Measurements from ENCODE around the gene PLD5.
"Not testable (repeated sequence)": the region's sequence is repeated elsewhere in the genome, so short reads cannot be mapped to it uniquely, and the experiment has no call there.

PLD5 gene

GRCh38 chr1:242210316-242210715, 314.2 kb downstream of the PLD5 start:
- not testable (repeated sequence) for DNase-seq; H3K23ac ChIP-seq (ENCODE audit: low read length); H2BK12ac ChIP-seq (ENCODE audit: low read length); H3K4me3 ChIP-seq (ENCODE audit: low read depth, low read length); H3K4me1 ChIP-seq (ENCODE audit: control insufficient read depth in 1 of 2, insufficient read depth in 2 of 2, low read length in 2 of 2); H2AFZ ChIP-seq (ENCODE audit: insufficient read depth, low read length, poor library complexity); H2BK5ac ChIP-seq (ENCODE audit: low read depth, low read length, poor library complexity); H2AK5ac ChIP-seq (ENCODE audit: low read length); H3K18ac ChIP-seq (ENCODE audit: low read length); H3K79me1 ChIP-seq (ENCODE audit: low read length); H4K91ac ChIP-seq (ENCODE audit: low read depth, low read length); H3K14ac ChIP-seq (ENCODE audit: low read length); H4K12ac ChIP-seq (ENCODE audit: low read depth, low read length); H4K8ac ChIP-seq (ENCODE audit: low read depth, low read length); H3K27me3 ChIP-seq (ENCODE audit: insufficient read depth, low read length); H2BK120ac ChIP-seq (ENCODE audit: insufficient read depth, low read length, poor library complexity); H3K79me2 ChIP-seq (ENCODE audit: control insufficient read depth, insufficient read depth, low read length, poor library complexity); H3K4me2 ChIP-seq (ENCODE audit: low read length); H3K9me3 ChIP-seq (ENCODE audit: insufficient read depth, low read depth, low read length); H3K27ac ChIP-seq (ENCODE audit: low read depth, low read length); H3K9ac ChIP-seq (ENCODE audit: low read length); H3K4ac ChIP-seq (ENCODE audit: low read depth, low read length); H3K36me3 ChIP-seq (ENCODE audit: control insufficient read depth in 1 of 2, insufficient read depth in 2 of 2, low read length in 2 of 2)
- WGBS (ENCODE audit: extremely low coverage, insufficient coverage, insufficient read length): no CpG with 5 or more reads among the region's 7 CpGs

- H3K27ac ChIP-seq (ENCODE audit: low read depth, low read length): no peak overlapping the region
Measured at GRCh38 chr1:242209063-242209462, 315.4 kb downstream of the PLD5 start.

GRCh38 chr1:242208021-242208420, 316.5 kb downstream of the PLD5 start:
- no peak overlapping the region for H3K9ac ChIP-seq (ENCODE audit: low read length)
- peaks cover 0 to 3% of the 10 kb centered on the region in 2 experiments for H3K36me3 ChIP-seq (ENCODE audit: control insufficient read depth in 1 of 2, insufficient read depth in 2 of 2, low read length in 2 of 2)
- no peaks in the 10 kb centered on the region for H3K79me1 ChIP-seq (ENCODE audit: low read length)
- no peak overlapping the region for H3K27ac ChIP-seq (ENCODE audit: low read depth, low read length)
- no peak for DNase-seq
- no CpG with 5 or more reads among the region's 2 CpGs for WGBS (ENCODE audit: extremely low coverage, insufficient coverage, insufficient read length)
- H2BK120ac ChIP-seq (ENCODE audit: insufficient read depth, low read length, poor library complexity): no peak overlapping the region
- no peak overlapping the region for H2BK12ac ChIP-seq (ENCODE audit: low read length)
- no peak overlapping the region for H2AFZ ChIP-seq (ENCODE audit: insufficient read depth, low read length, poor library complexity)
- H2AK5ac ChIP-seq (ENCODE audit: low read length): no peak overlapping the region
- no peak overlapping the region for H3K23ac ChIP-seq (ENCODE audit: low read length)
- H3K14ac ChIP-seq (ENCODE audit: low read length): no peak overlapping the region
- H3K4ac ChIP-seq (ENCODE audit: low read depth, low read length): no peak overlapping the region
- no peak overlapping the region for H2BK5ac ChIP-seq (ENCODE audit: low read depth, low read length, poor library complexity)
- no peak overlapping the region for H3K4me3 ChIP-seq (ENCODE audit: low read depth, low read length)
- no peaks in the 10 kb centered on the region for H3K9me3 ChIP-seq (ENCODE audit: insufficient read depth, low read depth, low read length)
- no peak overlapping the region for H3K18ac ChIP-seq (ENCODE audit: low read length)
- H3K79me2 ChIP-seq (ENCODE audit: control insufficient read depth, insufficient read depth, low read length, poor library complexity): no peaks in the 10 kb centered on the region
- no peak overlapping the region for H3K4me2 ChIP-seq (ENCODE audit: low read length)
- no peak overlapping the region for H4K12ac ChIP-seq (ENCODE audit: low read depth, low read length)
- H4K8ac ChIP-seq (ENCODE audit: low read depth, low read length): no peak overlapping the region
- H4K91ac ChIP-seq (ENCODE audit: low read depth, low read length): no peak overlapping the region
- no peaks in the 10 kb centered on the region for H3K27me3 ChIP-seq (ENCODE audit: insufficient read depth, low read length)
- H3K4me1 ChIP-seq (ENCODE audit: control insufficient read depth in 1 of 2, insufficient read depth in 2 of 2, low read length in 2 of 2): peaks cover 4% of the 10 kb centered on the region in 2 experiments

More at GRCh38 chr1:242209063-242209462, 315.4 kb downstream of the PLD5 start:
- Histone ChIP-seq H3K4me2 (ENCODE audit: low read length) (no peak overlapping the region), H4K8ac (ENCODE audit: low read depth, low read length) (no peak overlapping the region), H3K36me3 (ENCODE audit: control insufficient read depth in 1 of 2, insufficient read depth in 2 of 2, low read length in 2 of 2) (peaks cover 0 to 3% of the 10 kb centered on the region in 2 experiments), H4K91ac (ENCODE audit: low read depth, low read length) (no peak overlapping the region), H2BK12ac (ENCODE audit: low read length) (no peak overlapping the region), H2AK5ac (ENCODE audit: low read length) (no peak overlapping the region), H3K4ac (ENCODE audit: low read depth, low read length) (no peak overlapping the region), H2AFZ (ENCODE audit: insufficient read depth, low read length, poor library complexity) (no peak overlapping the region), H3K79me2 (ENCODE audit: control insufficient read depth, insufficient read depth, low read length, poor library complexity) (no peaks in the 10 kb centered on the region), H4K12ac (ENCODE audit: low read depth, low read length) (no peak overlapping the region), H2BK5ac (ENCODE audit: low read depth, low read length, poor library complexity) (no peak overlapping the region), H3K9ac (ENCODE audit: low read length) (no peak overlapping the region), H3K23ac (ENCODE audit: low read length) (no peak overlapping the region), H3K79me1 (ENCODE audit: low read length) (no peaks in the 10 kb centered on the region), H3K27me3 (ENCODE audit: insufficient read depth, low read length) (no peaks in the 10 kb centered on the region), H3K9me3 (ENCODE audit: insufficient read depth, low read depth, low read length) (no peaks in the 10 kb centered on the region), H3K18ac (ENCODE audit: low read length) (no peak overlapping the region), H3K4me3 (ENCODE audit: low read depth, low read length) (no peak overlapping the region), H2BK120ac (ENCODE audit: insufficient read depth, low read length, poor library complexity) (no peak overlapping the region), H3K14ac (ENCODE audit: low read length) (no peak overlapping the region), H3K4me1 (ENCODE audit: control insufficient read depth in 1 of 2, insufficient read depth in 2 of 2, low read length in 2 of 2) (peaks cover 4% of the 10 kb centered on the region in 2 experiments)
- WGBS (ENCODE audit: extremely low coverage, insufficient coverage, insufficient read length): no CpG with 5 or more reads among the region's 11 CpGs
- no peak for DNase-seq

- H4K12ac ChIP-seq (ENCODE audit: low read depth, low read length): no peak overlapping the region
- no peak overlapping the region for H3K9ac ChIP-seq (ENCODE audit: low read length)
- DNase-seq: no peak
- no peak overlapping the region for H2BK12ac ChIP-seq (ENCODE audit: low read length)
- peaks cover 4% of the 10 kb centered on the region in 2 experiments for H3K4me1 ChIP-seq (ENCODE audit: control insufficient read depth in 1 of 2, insufficient read depth in 2 of 2, low read length in 2 of 2)
- H3K18ac ChIP-seq (ENCODE audit: low read length): no peak overlapping the region
- no peak overlapping the region for H3K4ac ChIP-seq (ENCODE audit: low read depth, low read length)
- H2AK5ac ChIP-seq (ENCODE audit: low read length): no peak overlapping the region
- H3K27me3 ChIP-seq (ENCODE audit: insufficient read depth, low read length): no peaks in the 10 kb centered on the region
- no peak overlapping the region for H2BK120ac ChIP-seq (ENCODE audit: insufficient read depth, low read length, poor library complexity)
- no peak overlapping the region for H2AFZ ChIP-seq (ENCODE audit: insufficient read depth, low read length, poor library complexity)
- H3K79me2 ChIP-seq (ENCODE audit: control insufficient read depth, insufficient read depth, low read length, poor library complexity): no peaks in the 10 kb centered on the region
- no peak overlapping the region for H3K4me3 ChIP-seq (ENCODE audit: low read depth, low read length)
- H3K4me2 ChIP-seq (ENCODE audit: low read length): no peak overlapping the region
- H3K36me3 ChIP-seq (ENCODE audit: control insufficient read depth in 1 of 2, insufficient read depth in 2 of 2, low read length in 2 of 2): peaks cover 0 to 3% of the 10 kb centered on the region in 2 experiments
- H3K14ac ChIP-seq (ENCODE audit: low read length): no peak overlapping the region
- no peak overlapping the region for H3K23ac ChIP-seq (ENCODE audit: low read length)
- no peak overlapping the region for H2BK5ac ChIP-seq (ENCODE audit: low read depth, low read length, poor library complexity)
- no peak overlapping the region for H3K27ac ChIP-seq (ENCODE audit: low read depth, low read length)
- H3K9me3 ChIP-seq (ENCODE audit: insufficient read depth, low read depth, low read length): no peaks in the 10 kb centered on the region
- H4K91ac ChIP-seq (ENCODE audit: low read depth, low read length): no peak overlapping the region
- H3K79me1 ChIP-seq (ENCODE audit: low read length): no peaks in the 10 kb centered on the region
- no CpG with 5 or more reads among the region's 4 CpGs for WGBS (ENCODE audit: extremely low coverage, insufficient coverage, insufficient read length)
- no peak overlapping the region for H4K8ac ChIP-seq (ENCODE audit: low read depth, low read length)
Measured at GRCh38 chr1:242206994-242207393, 317.5 kb downstream of the PLD5 start.
